HG03103 (cell line): ENCODE results near the gene DLX6.

Source experiments
- ATAC-seq: cut with Tn5 transposase; IDR thresholded peaks from one replicate; pipeline ENCODE4 v1.9.1; 2021; ENCODE audit warnings: low read depth; ENCODE audit not compliant: unreplicated experiment

DLX6 gene

GRCh38 chr7:96995406-96996110 lies 9.8 kb upstream of the DLX6 start:
- no peak for ATAC-seq

- ATAC-seq = no peak
Observed at GRCh38 chr7:96996111-96996957, 9.0 kb upstream of the DLX6 start.

DNA sequence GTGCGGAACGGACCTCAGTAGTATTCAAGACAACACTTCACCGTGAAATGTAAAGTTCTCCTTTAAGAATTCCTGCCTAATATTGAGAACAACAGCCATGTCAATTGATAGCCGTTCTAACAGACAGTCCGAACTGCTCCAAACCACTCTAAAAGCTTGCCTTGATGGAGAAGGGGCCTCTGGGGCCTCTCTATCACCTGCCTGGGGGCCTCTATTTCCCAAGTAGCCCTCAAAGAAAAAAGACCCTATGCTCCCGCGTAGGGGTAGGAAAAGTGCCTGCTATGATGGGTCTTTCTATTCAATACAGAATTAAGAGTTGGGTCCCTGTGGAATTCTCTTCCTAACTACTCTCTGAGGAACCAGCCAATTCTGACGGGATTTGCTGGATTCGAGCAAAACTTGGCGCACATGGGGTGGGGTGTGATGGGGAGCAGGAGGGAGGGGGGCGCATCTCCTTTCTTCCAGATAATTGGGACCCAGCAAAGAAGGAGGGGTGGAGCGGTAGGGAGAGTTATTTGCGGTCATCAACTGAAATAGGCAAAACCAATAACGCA lies 8.3 kb upstream of the DLX6 start:
- no peak for ATAC-seq

GRCh38 chr7:96997512-96998032 lies 7.8 kb upstream of the DLX6 start:
- no peak for ATAC-seq

- ATAC-seq = no peak
Observed at GRCh38 chr7:96998333-96998732, 7.0 kb upstream of the DLX6 start.

DNA sequence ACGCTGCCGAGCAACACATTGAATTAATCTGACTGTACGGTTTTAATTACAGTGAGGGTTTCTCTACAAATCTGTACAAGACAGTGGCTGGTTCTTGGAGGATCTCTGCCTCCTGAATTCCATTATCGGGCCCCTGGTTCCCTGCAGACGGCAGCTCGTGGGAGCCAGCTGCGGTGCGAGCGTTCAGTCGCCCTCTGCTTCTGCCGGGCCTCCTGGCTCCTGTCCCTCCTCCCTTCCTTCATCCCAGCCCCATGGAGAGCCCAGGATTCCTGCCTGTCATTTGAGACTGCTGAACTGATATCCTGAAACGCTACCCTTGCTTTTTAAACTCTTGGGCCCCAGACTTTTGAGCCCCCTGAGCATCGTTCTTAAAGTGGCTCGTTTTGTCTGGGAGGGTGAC lies 6.6 kb upstream of the DLX6 start:
- no peak for ATAC-seq

GRCh38 chr7:97001221-97001620 lies 4.1 kb upstream of the DLX6 start:
- no peak for ATAC-seq

GRCh38 chr7:97001656-97002554 lies 3.4 kb upstream of the DLX6 start:
- no peak for ATAC-seq

- no peak for ATAC-seq
Observed at GRCh38 chr7:97002555-97003261, 2.6 kb upstream of the DLX6 start.

- no peak for ATAC-seq
Observed at GRCh38 chr7:97003262-97004246, 1.8 kb upstream of the DLX6 start.

DNA sequence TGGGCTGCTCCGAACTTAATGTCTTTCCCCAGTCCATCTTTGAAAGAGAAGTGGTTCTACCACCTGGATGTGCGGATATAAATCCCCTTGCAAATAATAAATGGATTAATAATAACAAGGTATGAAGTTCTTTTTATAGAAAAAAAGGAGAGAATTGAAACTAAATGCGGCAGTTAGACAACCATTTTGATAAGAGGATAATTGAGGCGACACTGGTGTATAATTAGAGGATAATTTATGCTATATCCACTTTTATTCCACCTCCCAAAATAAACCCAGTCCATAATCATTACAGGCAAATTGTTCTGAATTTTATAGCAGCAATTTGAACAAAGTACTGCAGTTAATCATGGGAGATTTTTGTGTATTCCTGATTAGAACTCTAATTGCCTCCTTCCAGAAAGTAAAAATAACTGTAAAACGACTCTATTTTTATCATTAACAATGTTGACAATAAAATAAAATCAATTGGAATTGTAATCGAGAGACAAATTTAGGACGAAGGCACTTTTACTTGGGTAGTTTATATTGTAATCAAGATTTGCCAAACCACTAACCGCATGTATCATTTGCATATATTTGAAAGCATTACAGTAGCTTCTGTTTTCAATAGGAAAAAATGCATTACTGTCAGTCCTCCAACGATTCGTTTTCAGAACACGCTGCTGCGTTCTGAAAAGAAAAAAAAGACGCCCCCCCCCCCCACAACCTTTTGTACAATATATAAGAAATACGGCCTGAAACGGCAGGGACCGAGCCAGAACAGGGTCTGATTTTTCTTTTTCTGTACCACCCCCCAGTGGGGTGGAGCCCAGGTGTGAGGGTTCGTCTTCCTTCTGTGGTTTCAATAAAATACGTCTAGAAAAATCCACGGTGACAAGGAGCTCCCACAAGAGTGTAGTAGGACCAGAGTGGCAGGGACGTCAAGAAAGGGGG lies 838 bp upstream of the DLX6 start:
- no peak for ATAC-seq

GRCh38 chr7:97006055-97006815 lies 882 bp downstream of the DLX6 start:
- ATAC-seq = no peak

GRCh38 chr7:97006816-97007582 lies 1.6 kb downstream of the DLX6 start:
- no peak for ATAC-seq

- ATAC-seq = no peak
Observed at GRCh38 chr7:97007583-97007861, 2.2 kb downstream of the DLX6 start.

DNA sequence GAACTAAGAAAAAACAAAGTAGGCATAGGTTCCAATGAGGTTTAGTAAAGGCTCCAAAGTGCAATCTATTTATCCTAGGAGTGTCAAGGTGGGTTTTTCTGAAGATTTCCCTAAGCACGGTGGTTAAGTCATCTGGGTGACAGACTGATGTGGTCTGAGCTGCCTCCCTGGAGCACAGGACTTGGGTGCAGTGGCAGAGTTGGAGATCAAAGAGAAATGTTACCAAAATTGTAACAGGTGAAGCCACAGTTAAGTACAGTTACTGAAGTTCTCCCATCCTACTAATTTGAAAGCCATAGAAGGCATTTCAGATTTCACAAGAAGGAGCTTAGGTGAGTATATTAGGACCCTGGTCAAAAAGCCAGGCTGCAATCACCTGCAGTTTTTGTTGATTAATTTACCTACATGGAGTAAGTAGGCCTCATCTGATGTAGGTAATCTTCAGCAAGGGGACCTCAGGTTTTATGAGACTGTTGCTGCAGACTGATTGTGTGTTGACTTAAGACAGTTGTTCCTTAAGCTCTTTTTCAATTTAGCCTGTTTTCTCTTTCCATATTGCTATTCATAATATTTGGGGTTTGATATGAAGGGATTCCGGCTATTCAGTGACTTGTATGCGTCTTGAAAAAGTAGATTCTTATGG lies 3.0 kb downstream of the DLX6 start:
- no peak for ATAC-seq
